Lower leg skin (tissue), 4 donors: ENCODE data around the gene ING5. TPM values are rescaled to one million over a fixed set of nuclear protein-coding genes. Genes with fewer than 3 reads are reported as not detected.

Source experiments
- DNase-seq, 2 donors: peaks; one replicate each; pipeline ENCODE4 v3.0.0-alpha.2; 2019; ENCODE audit warnings: low spot score in 2 of 2
- H3K4me3 ChIP-seq: fragments of 200-600 bp; sonication (generic); 2 replicates; pipeline ENCODE4 v1.5.1; 2017; ENCODE audit warnings: mild to moderate bottlenecking, low read depth; ENCODE audit not compliant: poor library complexity, severe bottlenecking
- POLR2A ChIP-seq, 2 donors: fragments of 450-650 bp; IDR thresholded peaks; one replicate each; pipeline ENCODE4 v1.6.1; 2016 to 2017; ENCODE audit warnings: antibody characterized with exemption in 2 of 2, mild to moderate bottlenecking in 1 of 2, moderate library complexity in 1 of 2
- WGBS, 2 donors: methylation state at CpG; one replicate each; pipeline ENCODE4 v1.1.5; 2018; 5-methylcytosine and 5-hydroxymethylcytosine counted together
- intact Hi-C: fragments of 100-400 bp; cut with DNase I; formaldehyde crosslinking; loops from one replicate; pipeline ENCODE4 v1.15.0; 2023; ENCODE audit warnings: low total_unique reads
- total RNA-seq, 4 donors: library from RNA; depleted of rRNA; stranded (reverse); fragments of >200 nt; gene quantifications; one replicate each; pipeline ENCODE4 v1.1.0, GENCODE V29; 2016
- TF ChIP-seq, protein P1 (sequence below), 3 donors: fragments of 450-650 bp; IDR thresholded peaks; one replicate each; pipeline ENCODE4 v1.5.1; 2016; ENCODE audit warnings: antibody characterized with exemption in 3 of 3, mild to moderate bottlenecking in 3 of 3, moderate library complexity in 2 of 3

ING5 gene
- total RNA-seq, 4 donors from 2014 or later: 31.6 to 73.9 (median 35.7) TPM

DNA sequence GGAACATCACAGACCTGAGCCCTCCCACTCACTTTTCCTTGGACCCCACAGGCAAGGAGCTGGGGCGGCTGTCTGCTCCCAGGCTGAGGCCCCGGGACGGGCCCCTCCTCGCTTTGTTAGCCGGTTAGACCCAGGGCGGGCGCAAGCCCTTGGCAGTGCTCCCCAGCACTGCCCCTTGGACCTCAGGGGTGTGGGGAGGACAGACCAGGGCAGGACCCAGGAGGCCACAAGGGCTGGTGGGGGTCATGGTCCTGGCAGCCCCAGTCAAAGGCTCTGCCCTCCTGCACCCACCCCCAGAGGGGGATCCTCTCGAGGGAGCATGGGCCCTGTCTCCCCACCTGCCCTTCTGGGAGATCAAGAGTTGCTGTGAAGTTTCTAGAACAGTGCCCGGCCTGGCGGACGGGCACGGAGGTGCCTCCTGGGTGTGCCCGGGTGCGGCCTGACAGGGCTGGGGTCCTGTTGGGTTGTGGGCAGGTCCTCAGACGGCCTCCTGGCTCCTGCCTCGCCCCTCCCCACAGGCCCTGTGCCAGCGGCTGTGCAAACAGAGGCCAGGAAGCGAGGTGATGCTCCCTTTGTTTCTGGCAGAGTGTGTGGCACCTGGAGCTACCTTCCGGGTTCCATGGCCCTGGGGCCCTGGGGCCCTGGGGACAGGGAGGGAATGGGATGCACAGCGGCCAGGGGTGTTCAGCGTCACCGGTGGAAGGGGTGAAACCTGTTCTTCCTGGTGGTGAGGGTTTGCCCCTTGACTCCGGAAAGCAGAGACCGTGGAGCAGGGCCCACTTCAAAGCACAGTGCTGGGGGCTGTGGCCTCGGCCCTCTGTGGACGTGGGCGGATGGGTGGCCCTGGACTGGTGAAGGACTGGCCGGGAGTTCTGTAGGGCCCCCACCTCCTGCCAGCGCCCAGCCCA is 71.9 kb downstream of the ING5 start:
- H3K4me3 ChIP-seq: no peak overlapping the region
- intact Hi-C loops: no loop called here
- 62 to 64% methylated on average over 19 to 25 of the region's 29 CpGs for WGBS, 2 donors
- peak in 1 of 2 donors; percentile 80 for DNase-seq
- TF ChIP-seq POLR2A (IDR thresholded peaks at IDR 0.05): no peak
- TF ChIP-seq, protein P1, sequence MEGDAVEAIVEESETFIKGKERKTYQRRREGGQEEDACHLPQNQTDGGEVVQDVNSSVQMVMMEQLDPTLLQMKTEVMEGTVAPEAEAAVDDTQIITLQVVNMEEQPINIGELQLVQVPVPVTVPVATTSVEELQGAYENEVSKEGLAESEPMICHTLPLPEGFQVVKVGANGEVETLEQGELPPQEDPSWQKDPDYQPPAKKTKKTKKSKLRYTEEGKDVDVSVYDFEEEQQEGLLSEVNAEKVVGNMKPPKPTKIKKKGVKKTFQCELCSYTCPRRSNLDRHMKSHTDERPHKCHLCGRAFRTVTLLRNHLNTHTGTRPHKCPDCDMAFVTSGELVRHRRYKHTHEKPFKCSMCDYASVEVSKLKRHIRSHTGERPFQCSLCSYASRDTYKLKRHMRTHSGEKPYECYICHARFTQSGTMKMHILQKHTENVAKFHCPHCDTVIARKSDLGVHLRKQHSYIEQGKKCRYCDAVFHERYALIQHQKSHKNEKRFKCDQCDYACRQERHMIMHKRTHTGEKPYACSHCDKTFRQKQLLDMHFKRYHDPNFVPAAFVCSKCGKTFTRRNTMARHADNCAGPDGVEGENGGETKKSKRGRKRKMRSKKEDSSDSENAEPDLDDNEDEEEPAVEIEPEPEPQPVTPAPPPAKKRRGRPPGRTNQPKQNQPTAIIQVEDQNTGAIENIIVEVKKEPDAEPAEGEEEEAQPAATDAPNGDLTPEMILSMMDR (IDR thresholded peaks at IDR 0.05): no peak

DNA sequence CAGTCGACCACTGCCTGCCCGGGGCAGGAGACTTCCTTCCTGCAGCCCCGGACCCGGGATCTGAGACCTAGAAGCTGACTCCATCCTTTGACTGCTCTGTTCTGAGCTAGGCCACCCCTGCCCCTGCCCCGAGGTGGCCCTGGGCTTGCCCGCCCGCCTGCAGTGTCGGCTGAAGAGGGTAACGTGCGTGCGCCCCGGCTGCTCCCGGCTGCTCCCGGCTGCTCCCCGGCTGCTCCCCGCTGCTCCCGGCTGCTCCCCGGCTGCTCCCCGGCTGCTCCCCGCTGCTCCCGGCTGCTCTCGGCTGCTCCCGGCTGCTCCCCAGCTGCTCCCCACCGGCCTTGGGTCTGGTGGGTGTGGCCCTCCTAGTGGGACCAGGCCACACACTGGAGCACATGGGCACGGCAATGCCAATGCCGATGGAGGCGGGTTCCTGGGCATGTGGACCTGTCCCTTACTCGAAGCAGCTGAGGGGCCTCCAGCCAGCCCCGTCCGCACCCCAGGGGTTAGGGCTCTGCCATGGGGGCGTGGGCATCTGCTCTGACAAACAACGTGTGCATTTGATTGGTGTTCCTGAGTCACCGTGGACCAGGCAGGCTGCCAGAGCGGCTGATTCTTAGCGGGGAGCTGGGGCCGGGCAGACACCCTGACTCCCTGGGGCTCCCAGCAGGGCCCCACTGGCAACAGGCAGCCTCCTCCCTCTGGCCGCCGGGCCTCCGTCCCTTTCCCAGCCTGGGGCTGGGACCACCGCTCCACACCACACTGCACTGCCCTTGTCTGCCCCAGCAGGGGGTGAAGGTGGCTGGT is 72.8 kb downstream of the ING5 start:
- DNase-seq: peak in 1 of 2 donors; percentile 84
- WGBS, 2 donors: 29 to 52% methylated on average over 14 to 27 of the region's 40 CpGs
- intact Hi-C loops: no loop called here
- H3K4me3 ChIP-seq: no peak overlapping the region
- no peak for TF ChIP-seq POLR2A (IDR thresholded peaks at IDR 0.05)
- TF ChIP-seq, protein P1 (IDR thresholded peaks at IDR 0.05): no peak

DNA sequence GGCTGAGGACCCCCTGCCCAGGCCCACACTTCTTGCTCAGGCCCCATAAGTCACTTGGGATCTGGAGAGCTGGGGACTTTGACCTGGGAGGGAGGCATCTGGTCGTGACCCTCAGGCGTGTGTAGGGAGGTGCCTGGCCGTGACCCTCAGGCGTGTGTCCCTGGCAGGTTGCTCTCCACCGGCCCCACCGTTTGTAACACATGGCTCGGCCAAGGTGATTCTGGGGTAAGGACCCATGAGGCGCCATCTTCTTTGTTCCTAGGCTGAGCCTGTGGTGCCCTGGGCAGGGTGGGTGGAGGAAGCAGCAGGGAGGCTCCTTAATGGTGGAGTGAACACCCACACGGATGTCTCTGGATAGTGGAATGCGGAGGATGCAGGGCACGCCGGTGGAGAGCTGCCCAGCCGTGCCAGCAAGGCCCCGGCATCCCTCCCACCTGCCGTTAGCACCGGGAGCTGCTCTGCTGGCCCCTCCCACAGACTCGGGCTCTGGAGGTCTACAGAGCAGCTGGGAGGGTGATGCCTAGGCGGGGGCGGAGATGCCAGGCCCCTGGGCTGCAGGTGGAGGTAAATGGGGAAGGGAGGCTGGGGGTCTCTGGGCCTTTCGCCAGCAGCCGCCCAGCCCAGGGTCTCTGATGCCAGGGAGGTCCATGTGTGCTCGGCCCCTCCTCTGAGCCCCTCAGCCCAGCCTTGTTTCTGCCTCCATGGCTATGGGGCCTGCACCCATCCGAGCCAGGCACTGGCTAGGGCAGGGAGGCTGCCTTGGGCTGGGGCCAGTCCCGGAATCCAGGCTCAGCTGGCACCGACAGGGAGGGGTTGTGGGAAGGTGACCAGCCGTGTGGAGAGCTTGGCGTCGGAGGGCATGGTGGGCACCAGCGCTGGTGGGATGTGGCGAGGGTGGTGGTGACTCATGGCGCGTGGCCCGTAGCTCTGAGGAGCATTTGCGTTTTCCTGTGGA is 73.7 kb downstream of the ING5 start:
- intact Hi-C loops: no loop called here
- TF ChIP-seq, protein P1 (IDR thresholded peaks at IDR 0.05): no peak
- no peak for TF ChIP-seq POLR2A (IDR thresholded peaks at IDR 0.05)
- 66 to 76% methylated on average over 28 to 32 of the region's 34 CpGs for WGBS, 2 donors
- H3K4me3 ChIP-seq: no peak overlapping the region
- peak in 1 of 2 donors; percentile 82 for DNase-seq

DNA sequence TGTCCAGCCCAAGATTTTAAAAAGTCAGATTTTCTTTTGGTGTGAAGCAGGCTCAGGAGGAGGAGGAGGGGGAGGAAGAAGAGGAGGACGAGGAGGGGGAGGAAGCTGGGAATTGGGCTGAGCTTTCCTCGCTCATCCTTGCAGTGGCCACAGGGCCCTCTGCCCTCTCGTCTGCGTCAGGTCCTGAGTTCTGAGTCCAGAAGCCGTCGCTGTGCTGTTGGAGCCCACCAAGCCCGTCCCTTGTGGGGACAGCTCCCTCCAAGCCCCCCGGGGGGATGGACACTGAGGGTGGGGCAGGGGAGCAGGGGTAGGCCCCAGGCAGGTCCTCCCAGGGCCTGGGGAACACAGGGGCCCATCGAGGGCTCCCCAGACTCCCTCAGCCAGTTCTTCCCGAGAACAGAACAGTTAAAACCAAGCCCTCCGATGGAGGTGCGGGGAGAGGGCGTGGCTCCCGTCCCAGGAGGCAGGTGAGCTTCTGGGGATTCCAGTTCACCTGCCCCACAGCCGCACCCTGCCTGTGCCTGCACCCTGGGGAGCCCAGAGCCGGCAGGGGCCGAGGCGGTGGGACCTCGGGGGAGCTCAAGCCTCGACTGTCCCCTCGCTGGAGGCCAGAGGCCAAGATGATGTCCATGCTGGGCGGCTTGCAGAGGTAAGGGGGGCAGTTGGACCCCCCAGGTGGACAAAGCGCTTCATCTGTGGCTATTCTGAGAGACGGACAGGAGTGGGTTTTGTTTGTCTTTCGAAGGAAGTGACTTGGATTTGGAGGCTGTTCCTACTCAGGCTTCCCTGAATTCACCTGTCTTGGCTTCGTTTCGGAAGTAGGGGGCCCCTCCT is 74.7 kb downstream of the ING5 start, which contains the start of gene GAL3ST2:
Gene GAL3ST2, plus strand, starts transcription at position 487 of the 834 bp plus-strand sequence. Its CDS starts 134 bp downstream, at position 621.
- no peak for TF ChIP-seq POLR2A (IDR thresholded peaks at IDR 0.05)
- TF ChIP-seq, protein P1 (IDR thresholded peaks at IDR 0.05): no peak
- DNase-seq: peak in 1 of 2 donors; percentile 74
- 66 to 71% methylated on average over 25 to 26 of the region's 27 CpGs for WGBS, 2 donors
- no peak within 1 kb of the TSS for H3K4me3 ChIP-seq
- intact Hi-C loops: no loop called here
